Measurements from ENCODE around the gene BACH2.
A peak's percentile ranks its signal among the peaks of the same experiment; 100 is the strongest.
"Not testable (repeated sequence)": the region's sequence is repeated elsewhere in the genome, so short reads cannot be mapped to it uniquely, and the experiment has no call there.

The BACH2 gene

GRCh38 chr6:90183587-90184333 lies 112.9 kb downstream of the BACH2 start:
- DNase-seq (ENCODE audit: low read depth in 2 of 2): no peak

GRCh38 chr6:90180526-90180925 lies 116.1 kb downstream of the BACH2 start:
- DNase-seq (ENCODE audit: low read depth in 2 of 2): no peak

DNA sequence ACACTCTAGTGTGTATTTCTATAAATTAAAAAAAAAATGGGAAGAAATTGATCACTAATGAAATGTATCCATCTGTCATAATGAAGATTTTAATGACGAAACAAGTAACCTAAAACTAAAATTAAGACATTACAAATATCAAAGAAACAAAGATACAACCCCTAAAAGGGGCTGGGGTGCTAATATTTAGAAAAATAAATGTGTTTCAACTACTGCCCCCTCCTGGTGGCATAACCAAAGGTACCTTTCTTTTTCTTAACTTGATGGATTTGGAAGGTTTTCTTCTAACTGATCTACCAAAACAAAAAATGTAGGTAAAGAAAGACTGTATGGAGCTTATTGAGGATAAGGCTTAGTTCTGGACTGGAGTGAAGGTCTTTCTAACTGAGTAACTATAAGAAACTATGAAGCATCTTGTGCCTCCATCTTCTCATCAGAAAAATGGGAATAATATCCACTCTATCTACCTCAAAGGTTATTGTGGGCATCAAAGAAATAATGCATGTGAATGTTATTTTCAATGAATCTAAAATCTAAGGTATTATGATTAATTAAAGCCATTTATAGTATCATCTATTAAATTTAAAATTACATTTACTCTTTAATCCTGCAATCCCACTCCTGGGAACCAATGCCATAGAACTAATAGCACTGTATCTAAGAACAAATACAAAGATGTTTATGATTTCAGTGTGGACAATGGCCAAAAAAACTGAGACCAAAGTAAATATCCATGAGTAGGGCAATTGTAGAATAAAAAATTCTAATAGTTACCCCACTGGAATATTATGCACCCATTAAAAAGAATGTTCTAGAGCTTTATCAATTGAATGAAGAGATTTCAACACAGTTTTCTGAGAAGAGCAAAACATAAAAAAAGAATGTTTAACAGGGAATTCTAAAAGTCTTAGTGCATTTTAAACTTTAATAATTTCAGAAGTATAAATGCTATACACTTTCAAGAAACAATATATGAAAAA lies 117.2 kb downstream of the BACH2 start:
- no peak for DNase-seq (ENCODE audit: low read depth in 2 of 2)

GRCh38 chr6:90178384-90178855 lies 118.2 kb downstream of the BACH2 start:
- no peak for DNase-seq (ENCODE audit: low read depth in 2 of 2)

- no peak for DNase-seq (ENCODE audit: low read depth in 2 of 2)
Measured at GRCh38 chr6:90177544-90178383, 118.9 kb downstream of the BACH2 start.

GRCh38 chr6:90175627-90176538 lies 120.8 kb downstream of the BACH2 start:
- DNase-seq (ENCODE audit: low read depth in 2 of 2): peak; percentile 25 to 32

DNA sequence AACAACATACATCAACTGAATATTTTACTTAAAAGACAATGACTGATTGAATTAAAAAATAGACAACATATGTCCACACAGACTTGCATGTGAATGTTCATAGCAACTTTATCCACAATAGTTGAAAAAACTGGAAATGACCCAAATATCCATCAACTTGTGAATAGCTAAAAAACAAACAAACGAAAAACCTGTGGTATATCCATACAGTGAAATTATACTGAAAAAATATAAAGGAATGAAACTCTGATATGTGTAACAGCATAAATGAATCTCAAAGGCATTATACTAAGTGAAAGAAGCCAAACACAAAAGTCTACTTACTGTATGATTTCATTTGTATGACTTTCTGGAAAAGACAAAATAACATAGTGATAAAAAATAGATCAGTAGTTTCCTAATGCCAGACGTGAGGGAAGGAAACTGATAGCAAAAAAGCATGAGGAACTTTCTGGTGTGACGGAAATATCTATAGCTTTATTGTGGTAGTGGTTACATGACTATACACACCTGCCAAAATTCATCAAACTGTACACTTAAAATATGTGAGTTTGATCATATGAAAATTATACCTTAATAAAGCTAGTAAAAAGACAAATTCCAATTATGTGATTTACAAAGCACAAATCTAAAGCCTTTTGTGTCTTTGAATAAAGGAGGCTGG lies 123.2 kb downstream of the BACH2 start:
- no peak for DNase-seq (ENCODE audit: low read depth in 2 of 2)

DNA sequence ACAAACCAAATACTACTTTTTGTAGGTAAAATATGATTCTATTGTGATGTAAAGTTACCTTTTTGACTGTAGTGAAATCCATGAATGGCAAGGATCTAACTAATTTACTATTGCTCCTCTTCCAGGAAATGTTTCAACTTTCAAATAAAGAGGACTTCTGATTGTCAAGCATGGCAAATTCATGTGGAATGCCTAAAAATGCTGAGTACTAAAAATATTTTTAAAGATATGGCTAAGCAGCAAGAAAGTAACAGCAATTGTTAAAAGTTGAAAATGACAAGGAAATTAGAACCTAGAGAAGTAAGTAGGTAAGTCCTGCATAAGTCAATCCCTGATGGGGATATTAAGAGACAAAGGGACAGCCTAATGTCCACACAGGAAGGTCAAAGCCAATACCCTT lies 126.0 kb downstream of the BACH2 start:
- no peak for DNase-seq (ENCODE audit: low read depth in 2 of 2)

- DNase-seq (ENCODE audit: low read depth in 2 of 2): no peak
Measured at GRCh38 chr6:90169374-90169773, 127.3 kb downstream of the BACH2 start.

GRCh38 chr6:90168693-90169131 lies 127.9 kb downstream of the BACH2 start:
- DNase-seq (ENCODE audit: low read depth in 2 of 2): no peak

DNA sequence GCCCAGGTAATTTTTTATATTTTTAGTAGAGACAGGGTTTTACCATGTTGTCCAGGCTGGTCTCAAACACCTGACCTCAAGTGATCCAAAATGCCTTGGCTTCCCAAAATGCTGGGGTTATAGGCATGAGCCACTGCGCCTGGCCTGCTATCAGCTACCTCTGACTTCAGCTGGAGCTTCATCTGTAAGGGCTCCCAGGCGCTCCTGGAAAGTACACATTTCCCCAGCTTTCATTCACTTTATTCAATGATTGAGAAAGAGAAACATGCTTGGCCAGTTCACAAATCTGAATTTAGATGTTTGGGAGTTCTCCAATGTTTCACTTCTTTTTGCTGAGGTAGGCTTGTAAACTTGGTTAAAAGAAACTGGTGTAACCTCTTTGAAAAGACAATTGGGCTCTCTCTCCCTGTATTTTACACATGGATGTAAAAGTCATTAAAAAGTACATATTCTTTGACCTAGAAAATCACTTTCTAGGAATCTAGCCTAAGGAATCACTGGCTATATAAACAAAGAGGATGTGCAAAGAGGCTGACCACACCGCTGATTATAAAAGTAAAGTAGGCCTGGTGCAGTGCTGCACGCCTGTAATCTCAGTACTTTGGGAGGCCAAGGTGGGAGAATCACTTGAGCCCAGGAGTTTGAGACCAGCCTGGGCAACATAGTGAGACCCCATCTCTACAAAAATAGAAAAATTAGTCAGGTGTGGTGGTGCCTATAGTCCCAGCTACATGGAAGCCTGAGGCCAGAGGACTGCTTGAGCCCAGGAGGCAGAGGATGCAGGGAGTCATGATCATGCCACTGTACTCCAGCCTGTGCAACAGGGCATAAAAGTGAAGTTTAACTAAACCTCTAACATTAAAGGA lies 128.9 kb downstream of the BACH2 start:
- no peak for DNase-seq (ENCODE audit: low read depth in 2 of 2)

GRCh38 chr6:90166155-90166924 lies 130.3 kb downstream of the BACH2 start:
- DNase-seq (ENCODE audit: low read depth in 2 of 2): not testable (repeated sequence)

- no peak for DNase-seq (ENCODE audit: low read depth in 2 of 2)
Measured at GRCh38 chr6:90162648-90163387, 133.8 kb downstream of the BACH2 start.

- no peak for DNase-seq (ENCODE audit: low read depth in 2 of 2)
Measured at GRCh38 chr6:90160013-90160412, 136.6 kb downstream of the BACH2 start.

GRCh38 chr6:90159452-90159851 lies 137.2 kb downstream of the BACH2 start:
- DNase-seq (ENCODE audit: low read depth in 2 of 2): no peak

- DNase-seq (ENCODE audit: low read depth in 2 of 2): no peak
Measured at GRCh38 chr6:90158936-90159335, 137.7 kb downstream of the BACH2 start.

GRCh38 chr6:90157441-90157840 lies 139.2 kb downstream of the BACH2 start:
- DNase-seq (ENCODE audit: low read depth in 2 of 2): no peak

GRCh38 chr6:90156861-90157260 lies 139.8 kb downstream of the BACH2 start:
- peak in 1 of 2 donors; percentile 24 for DNase-seq (ENCODE audit: low read depth in 2 of 2)

Measured in activated CD8-positive, alpha-beta memory T cell treated with anti-CD3 and anti-CD28 coated beads for 4 hours (primary cell).